Measurements from ENCODE around the gene ZBTB20.
A peak's percentile ranks its signal among the peaks of the same experiment; 100 is the strongest.

ZBTB20 gene

GRCh38 chr3:114308830-114309229, 838.3 kb downstream of the ZBTB20 start:
- no peak for DNase-seq

- DNase-seq: no peak
Measured at GRCh38 chr3:114308377-114308776, 838.7 kb downstream of the ZBTB20 start.

- DNase-seq: no peak
Measured at GRCh38 chr3:114307832-114308231, 839.3 kb downstream of the ZBTB20 start.

DNA sequence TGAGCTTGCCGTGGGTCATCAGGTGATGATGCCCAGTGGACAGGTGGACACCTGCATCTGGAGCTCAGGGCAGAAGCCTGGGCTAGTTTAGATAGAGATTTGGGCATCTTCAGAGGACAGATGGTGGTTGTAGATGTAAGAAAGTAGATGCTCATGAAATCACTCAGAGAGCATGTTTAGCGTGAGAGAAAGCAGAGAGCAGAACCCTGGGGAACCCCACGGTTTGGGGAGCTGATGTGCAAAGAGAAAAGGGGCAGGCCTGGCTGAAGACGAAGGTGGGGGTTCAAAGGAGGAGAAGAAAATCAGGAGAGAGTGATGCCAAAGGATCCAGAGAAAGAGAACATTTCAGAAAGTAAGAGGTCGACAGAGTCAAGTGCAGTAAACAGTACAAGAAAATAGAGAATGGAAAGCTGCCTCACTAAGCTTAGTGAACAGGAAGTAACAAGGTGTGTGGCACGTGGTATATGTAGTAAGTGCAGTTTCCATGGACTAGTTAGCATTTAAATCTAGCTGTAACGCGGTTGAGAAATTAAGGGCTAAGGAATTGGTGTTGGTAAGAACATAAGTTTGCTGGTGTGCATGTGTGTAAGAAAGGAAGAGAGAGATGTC, 839.8 kb downstream of the ZBTB20 start:
- no peak for DNase-seq

DNA sequence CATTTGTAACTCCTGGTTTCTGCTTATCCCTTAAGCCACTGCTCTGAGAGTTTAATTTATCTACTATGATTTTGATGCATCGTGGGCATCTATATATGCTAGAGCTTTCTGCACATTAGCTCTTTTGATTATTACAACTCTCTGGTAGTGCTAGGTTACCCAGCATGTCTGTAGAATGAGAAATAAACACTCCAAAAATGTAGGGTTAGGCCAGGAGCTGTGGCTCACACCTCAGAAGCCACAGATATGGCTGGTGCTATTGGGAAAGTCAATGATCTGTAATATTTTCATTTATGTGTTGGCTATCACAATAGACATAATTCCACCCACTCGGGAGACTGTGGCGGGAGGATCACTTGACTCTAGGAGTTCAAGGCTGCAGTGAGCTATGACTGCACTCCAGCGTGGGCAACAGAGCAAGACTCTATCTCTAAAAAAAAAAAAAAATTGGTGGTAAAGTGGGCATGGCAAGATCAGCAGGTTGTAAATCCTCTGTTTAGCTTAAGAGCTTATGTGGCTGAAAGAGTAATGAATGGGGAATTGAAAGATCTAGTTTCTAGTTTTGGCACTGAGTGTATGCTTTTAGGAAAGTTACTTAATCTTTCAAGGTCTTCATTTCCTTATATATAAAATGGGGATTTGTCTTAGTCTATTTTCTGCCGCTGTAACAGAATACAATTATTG, 847.0 kb downstream of the ZBTB20 start:
- DNase-seq: no peak

GRCh38 chr3:114299421-114299820, 847.7 kb downstream of the ZBTB20 start:
- peak; percentile 32 for DNase-seq

GRCh38 chr3:114295946-114296345, 851.1 kb downstream of the ZBTB20 start:
- no peak for DNase-seq

GRCh38 chr3:114294940-114295480, 852.1 kb downstream of the ZBTB20 start:
- no peak for DNase-seq

DNA sequence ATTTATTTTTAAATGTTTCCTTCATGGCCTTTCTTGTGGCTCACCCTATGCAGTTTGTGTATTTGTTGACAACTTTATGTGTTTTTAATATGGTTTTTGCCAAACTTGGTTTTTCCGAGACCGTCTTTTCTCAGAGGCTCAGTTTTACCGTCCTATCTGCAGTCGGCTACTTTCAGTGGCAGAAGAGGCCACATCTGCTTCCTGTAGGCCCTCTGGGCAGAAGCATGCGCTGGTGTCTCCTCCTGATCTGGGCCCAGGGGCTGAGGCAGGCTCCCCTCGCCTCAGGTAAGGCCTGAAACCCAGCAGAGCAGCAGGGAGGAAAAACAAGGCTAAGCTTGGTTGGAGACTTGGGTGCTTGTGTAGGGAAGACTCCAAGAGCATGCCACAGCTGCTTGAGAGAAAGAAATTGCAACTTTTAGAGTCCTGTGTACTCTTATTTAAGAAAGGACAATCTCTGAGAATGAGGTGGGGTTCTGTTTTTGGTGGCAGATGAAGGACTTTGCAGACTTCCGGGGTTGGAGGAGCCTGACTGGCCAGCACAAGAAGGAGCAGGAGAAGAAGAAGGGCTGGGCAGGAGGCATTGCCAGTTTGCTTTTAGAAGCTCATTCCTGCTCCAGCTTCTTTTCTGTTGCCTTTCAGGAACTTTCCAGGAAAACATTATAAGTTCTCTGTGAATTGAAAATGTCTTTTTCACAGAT, 853.1 kb downstream of the ZBTB20 start, which contains the start of gene TIGIT:
Gene TIGIT, plus strand, starts transcription at position 191 of the 698 bp plus-strand sequence. Its CDS starts 34 bp downstream, at position 225.
- DNase-seq: no peak

DNA sequence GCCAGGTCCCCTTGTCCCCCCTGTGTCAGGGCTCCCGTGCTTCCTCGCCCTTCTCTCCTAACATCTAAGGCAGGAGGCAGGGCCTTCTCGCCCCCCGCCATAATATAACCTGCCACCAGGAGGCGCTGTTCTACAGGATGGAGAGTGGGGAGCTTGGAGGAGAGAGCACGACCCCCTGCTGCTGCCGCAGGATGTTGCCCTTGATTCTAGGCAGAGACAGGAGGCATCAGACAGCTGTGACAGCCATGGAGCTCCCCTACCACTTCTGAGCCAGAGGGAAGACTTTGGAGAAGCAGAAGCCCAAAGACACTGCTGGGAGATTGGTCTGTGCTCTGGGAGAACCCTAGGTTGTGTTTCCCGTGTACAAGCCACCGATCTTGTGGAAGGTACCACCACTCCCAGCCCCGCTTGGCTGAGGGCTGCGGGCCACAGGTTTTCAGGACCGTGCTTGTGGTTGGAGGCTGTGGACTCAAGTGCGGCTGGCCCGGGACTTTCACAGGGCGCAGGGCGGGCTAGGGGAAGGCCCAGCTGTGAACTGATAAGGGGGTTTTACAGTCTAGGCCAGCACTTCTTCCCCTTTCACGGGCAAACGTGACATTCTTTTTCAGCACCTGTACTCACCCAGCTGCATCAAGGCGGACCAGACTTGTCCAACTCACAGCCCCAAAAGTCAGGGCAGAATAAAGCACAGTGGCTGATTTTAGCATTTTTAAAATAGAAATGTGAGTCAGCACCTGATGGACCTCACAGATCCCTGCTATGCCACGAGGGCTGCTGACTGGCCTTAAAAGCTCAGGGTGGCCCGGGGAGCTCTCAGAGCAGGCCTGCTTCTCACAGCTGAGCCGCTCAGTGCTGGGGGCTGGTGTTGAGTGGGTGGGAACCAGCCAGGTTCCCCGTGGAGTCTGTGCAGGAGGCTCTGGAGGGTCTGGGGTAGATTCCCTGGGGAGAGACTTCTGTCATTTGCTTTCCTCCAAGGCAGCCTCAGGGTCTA, 855.9 kb downstream of the ZBTB20 start:
- DNase-seq: peak; percentile 81

DNA sequence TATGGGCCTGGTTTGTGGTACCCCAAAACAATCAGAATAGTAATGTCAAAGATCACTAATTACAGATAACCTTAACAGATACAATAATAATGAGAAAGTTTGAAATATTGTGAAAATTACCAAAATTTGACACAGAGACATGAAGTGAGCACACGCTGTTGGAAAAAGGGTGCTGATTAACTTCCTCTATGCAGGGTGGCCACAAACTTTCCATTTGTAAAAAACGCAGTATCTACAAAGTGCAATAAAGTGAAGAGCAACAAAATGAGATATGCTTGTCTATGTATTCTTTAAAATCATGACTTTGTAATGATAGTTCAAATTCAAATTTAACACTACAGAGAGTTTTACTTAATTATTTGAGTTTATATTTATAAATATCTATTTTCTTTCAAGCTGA, 860.8 kb downstream of the ZBTB20 start:
- DNase-seq: no peak

GRCh38 chr3:114285648-114286230, 861.3 kb downstream of the ZBTB20 start:
- DNase-seq: no peak

DNA sequence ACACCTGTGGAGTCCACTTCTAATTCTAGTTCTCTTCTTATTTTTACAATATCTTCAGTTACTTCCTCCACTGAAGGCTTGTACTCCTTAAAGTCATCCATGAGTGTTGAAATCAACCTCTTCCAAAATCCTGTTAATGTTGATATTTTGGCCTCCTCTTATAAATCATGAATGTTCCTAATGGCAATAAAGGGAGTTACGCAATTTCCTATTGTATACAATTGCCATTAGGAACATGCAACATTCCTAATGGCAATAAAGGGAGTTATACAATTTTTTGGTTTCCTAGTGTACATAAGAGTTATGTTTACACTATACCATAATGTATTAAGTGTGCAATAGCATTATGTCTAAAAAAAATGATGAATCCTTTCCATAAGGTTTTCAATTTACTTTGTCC, 862.4 kb downstream of the ZBTB20 start:
- no peak for DNase-seq
